ENCODE data around the gene DBF4B.
A peak's percentile ranks its signal among the peaks of the same experiment; 100 is the strongest.

Gene DBF4B

DNA sequence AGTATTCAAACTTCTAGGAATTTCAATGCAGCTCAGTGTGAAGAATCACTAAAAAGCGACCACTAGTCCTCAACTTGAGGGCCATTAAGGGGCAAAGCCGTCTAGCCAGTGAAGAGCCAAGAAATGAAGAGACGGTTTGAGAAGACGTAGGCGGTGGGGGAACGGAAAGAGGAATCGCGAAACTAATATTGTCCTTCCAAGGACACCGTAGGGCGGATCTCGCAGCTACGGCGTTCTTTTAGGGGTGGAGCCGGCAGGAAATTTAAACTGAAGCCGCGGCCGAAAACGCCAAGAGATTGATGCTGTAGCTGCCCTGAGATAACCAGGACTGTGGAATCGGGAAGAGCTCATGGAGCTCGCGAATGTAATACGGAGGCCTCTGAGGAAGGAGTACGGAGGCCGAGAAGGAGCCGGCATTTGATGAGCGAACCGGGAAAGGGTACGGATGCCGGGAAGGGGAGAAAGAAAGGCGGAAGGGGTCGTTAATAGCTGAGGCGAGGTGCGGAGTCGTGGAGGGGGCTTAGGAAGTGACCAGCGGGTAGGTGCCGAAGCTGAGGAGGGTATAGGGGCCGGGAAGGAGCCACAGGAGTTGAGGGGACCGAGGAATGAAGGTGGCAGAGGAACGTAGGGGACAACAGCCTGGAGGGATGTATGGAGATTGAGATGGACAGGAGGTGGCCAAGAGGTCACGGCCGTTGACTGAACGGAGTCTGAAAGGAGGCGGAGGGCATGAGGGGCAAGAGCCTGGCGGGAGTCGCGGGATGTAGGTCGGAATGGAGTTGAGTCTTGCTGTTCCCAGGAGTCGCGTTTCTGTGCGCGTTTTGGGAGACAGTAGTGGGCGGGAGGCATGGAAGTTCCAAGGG lies at the start of gene DBF4B:
Gene DBF4B (plus strand): TSS at position 265 of the 863 bp plus-strand sequence. CDS start 156 bp downstream, at position 421.
- H3K4me3 ChIP-seq (ENCODE audit: low read length) = peak within 1 kb of the TSS; percentile 97
- peak; percentile 91 for DNase-seq (ENCODE audit: low read depth)
- TF ChIP-seq, protein P1, sequence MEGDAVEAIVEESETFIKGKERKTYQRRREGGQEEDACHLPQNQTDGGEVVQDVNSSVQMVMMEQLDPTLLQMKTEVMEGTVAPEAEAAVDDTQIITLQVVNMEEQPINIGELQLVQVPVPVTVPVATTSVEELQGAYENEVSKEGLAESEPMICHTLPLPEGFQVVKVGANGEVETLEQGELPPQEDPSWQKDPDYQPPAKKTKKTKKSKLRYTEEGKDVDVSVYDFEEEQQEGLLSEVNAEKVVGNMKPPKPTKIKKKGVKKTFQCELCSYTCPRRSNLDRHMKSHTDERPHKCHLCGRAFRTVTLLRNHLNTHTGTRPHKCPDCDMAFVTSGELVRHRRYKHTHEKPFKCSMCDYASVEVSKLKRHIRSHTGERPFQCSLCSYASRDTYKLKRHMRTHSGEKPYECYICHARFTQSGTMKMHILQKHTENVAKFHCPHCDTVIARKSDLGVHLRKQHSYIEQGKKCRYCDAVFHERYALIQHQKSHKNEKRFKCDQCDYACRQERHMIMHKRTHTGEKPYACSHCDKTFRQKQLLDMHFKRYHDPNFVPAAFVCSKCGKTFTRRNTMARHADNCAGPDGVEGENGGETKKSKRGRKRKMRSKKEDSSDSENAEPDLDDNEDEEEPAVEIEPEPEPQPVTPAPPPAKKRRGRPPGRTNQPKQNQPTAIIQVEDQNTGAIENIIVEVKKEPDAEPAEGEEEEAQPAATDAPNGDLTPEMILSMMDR (conservative IDR thresholded peaks at IDR 0.05; ENCODE audit: low read length) = no peak

- DNase-seq (ENCODE audit: low read depth) = no peak
- no peak overlapping the region for H3K4me3 ChIP-seq (ENCODE audit: low read length)
Observed at GRCh38 chr17:44661835-44662234, 46.6 kb upstream of the DBF4B start.

GRCh38 chr17:44663095-44663494 lies 45.4 kb upstream of the DBF4B start:
- no peak for DNase-seq (ENCODE audit: low read depth)
- no peak overlapping the region for H3K4me3 ChIP-seq (ENCODE audit: low read length)
- TF ChIP-seq, protein P1 (conservative IDR thresholded peaks at IDR 0.05; ENCODE audit: low read length) = no peak

More at GRCh38 chr17:44661835-44662234, 46.6 kb upstream of the DBF4B start:
- TF ChIP-seq, protein P1 (conservative IDR thresholded peaks at IDR 0.05; ENCODE audit: low read length) = no peak

DNA sequence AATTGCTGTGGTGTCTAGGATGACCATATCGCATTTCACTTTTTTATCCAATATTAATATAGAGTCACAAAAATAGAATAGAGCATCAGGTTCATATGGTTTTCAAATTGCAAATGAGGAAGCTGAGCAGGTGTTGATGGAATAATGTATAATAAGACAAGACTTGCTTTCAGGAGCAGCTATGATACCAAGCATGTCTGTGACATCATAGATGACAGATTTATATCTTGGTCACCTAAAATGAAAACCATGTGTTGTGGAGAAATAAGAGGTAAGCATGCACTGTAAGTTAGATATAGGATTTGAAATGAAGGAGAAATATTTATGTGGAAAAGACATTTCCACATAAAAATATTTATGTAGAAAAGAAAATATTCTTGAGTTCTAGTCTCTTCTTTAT lies 43.6 kb upstream of the DBF4B start:
- TF ChIP-seq, protein P1 (conservative IDR thresholded peaks at IDR 0.05; ENCODE audit: low read length) = no peak
- H3K4me3 ChIP-seq (ENCODE audit: low read length) = no peak overlapping the region
- no peak for DNase-seq (ENCODE audit: low read depth)

GRCh38 chr17:44666006-44666405 lies 42.5 kb upstream of the DBF4B start:
- H3K4me3 ChIP-seq (ENCODE audit: low read length) = no peak overlapping the region
- TF ChIP-seq, protein P1 (conservative IDR thresholded peaks at IDR 0.05; ENCODE audit: low read length) = no peak
- no peak for DNase-seq (ENCODE audit: low read depth)

DNA sequence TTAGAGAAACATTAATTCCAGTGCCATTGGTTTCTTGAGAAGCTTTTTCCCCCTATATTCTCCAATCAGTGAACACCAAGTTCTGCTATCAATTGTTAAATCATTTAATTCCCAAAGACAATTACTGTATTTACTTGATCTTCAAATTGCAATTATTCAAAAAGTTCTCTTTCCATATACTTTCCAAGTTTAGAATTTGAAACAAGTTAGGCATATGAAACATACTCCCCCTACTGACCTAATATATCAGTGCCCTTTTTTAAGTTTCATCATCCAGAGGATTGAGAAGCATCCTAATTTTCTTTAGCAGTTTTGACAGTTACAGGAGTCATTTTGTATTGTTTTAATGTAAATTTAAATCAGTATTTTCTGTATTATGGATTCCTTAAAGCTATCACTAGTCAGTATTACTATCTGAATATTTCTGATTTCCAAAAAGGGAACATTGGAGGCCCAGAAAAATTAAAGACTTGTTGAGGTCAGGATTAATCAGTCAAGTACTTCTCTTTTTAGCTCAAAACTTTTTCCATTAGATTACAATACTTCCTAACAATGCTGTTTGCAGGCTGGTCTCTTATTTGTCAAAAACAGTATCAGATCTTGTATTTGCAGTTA lies 35.9 kb upstream of the DBF4B start:
- TF ChIP-seq, protein P1 (conservative IDR thresholded peaks at IDR 0.05; ENCODE audit: low read length) = peak; percentile 79
- peak; percentile 45 for DNase-seq (ENCODE audit: low read depth)
- H3K4me3 ChIP-seq (ENCODE audit: low read length) = no peak overlapping the region

Data from AG10803 (cell line).